ENCODE results near the gene KCNJ12.
"Not testable (repeated sequence)": the region's sequence is repeated elsewhere in the genome, so short reads cannot be mapped to it uniquely, and the experiment has no call there.

Gene KCNJ12

GRCh38 chr17:21390294-21390693 is 14.1 kb downstream of the KCNJ12 start:
- no peak for DNase-seq

- no peak for DNase-seq
These were observed 16.1 kb downstream of the KCNJ12 start for GRCh38 chr17:21392266-21392665.

- DNase-seq = no peak
These were observed 18.1 kb downstream of the KCNJ12 start for GRCh38 chr17:21394265-21394664.

- DNase-seq = no peak
These were observed 19.6 kb downstream of the KCNJ12 start for GRCh38 chr17:21395764-21396163.

GRCh38 chr17:21396237-21396636 is 20.1 kb downstream of the KCNJ12 start:
- no peak for DNase-seq

GRCh38 chr17:21397341-21398190 is 21.4 kb downstream of the KCNJ12 start:
- DNase-seq = no peak

GRCh38 chr17:21399474-21400186 is 23.5 kb downstream of the KCNJ12 start:
- DNase-seq = no peak

- DNase-seq = not testable (repeated sequence)
These were observed 24.0 kb downstream of the KCNJ12 start for GRCh38 chr17:21400187-21400569.

GRCh38 chr17:21400816-21401593 is 24.8 kb downstream of the KCNJ12 start:
- DNase-seq = no peak

- not testable (repeated sequence) for DNase-seq
These were observed 26.0 kb downstream of the KCNJ12 start for GRCh38 chr17:21402166-21402571.

- DNase-seq = not testable (repeated sequence)
These were observed 26.8 kb downstream of the KCNJ12 start for GRCh38 chr17:21402926-21403325.

- DNase-seq = not testable (repeated sequence)
These were observed 27.9 kb downstream of the KCNJ12 start for GRCh38 chr17:21404106-21404505.

- DNase-seq = not testable (repeated sequence)
These were observed 28.4 kb downstream of the KCNJ12 start for GRCh38 chr17:21404539-21404938.

- not testable (repeated sequence) for DNase-seq
These were observed 29.0 kb downstream of the KCNJ12 start for GRCh38 chr17:21404956-21405731.

GRCh38 chr17:21405904-21406400 is 29.8 kb downstream of the KCNJ12 start:
- DNase-seq = not testable (repeated sequence)

- not testable (repeated sequence) for DNase-seq
These were observed 30.7 kb downstream of the KCNJ12 start for GRCh38 chr17:21406616-21407404.

GRCh38 chr17:21407752-21408151 is 31.6 kb downstream of the KCNJ12 start:
- not testable (repeated sequence) for DNase-seq

- DNase-seq = not testable (repeated sequence)
These were observed 32.1 kb downstream of the KCNJ12 start for GRCh38 chr17:21408224-21408623.

GRCh38 chr17:21408766-21409300 is 32.7 kb downstream of the KCNJ12 start:
- DNase-seq = not testable (repeated sequence)

GRCh38 chr17:21409388-21409787 is 33.2 kb downstream of the KCNJ12 start:
- not testable (repeated sequence) for DNase-seq

- not testable (repeated sequence) for DNase-seq
These were observed 33.8 kb downstream of the KCNJ12 start for GRCh38 chr17:21409971-21410370.

All from activated CD4-positive, alpha-beta T cell treated with anti-CD3 and anti-CD28 coated beads, Interleukin-2, Interleukin-6, amounts not matched to agents 100 ng/mL and 50 ng/mL, durations not matched to agents 16 hours and 8 hours (primary cell).